Measurements from ENCODE around the gene CADM2.

GRCh38 chr3:85303156-85303555 is 344.4 kb downstream of the CADM2 start:
- no peak for TF ChIP-seq CTCF (conservative IDR thresholded peaks at IDR 0.05; ENCODE audit: low read depth, low read length)
- no peak for TF ChIP-seq EZH2phosphoT487 (IDR thresholded peaks at IDR 0.05; ENCODE audit: borderline replicate concordance, low read length)
